RWPE2 (cell line): Measurements from ENCODE around the gene INTS14.

Experiments
- ATAC-seq: fragments of 200-7000 bp; cut with Tn5 transposase; 3 replicates; pipeline ENCODE4 v1.9.1; 2021; ENCODE audit warnings: low read depth
- DNase-seq: peaks from one replicate; pipeline ENCODE4 v3.0.0-alpha.2; 2020; ENCODE audit warnings: low spot score
- H3K27ac ChIP-seq: fragments of 450-650 bp; 2 replicates; pipeline ENCODE4 v1.5.1; 2017; ENCODE audit warnings: mild to moderate bottlenecking; ENCODE audit not compliant: poor library complexity, severe bottlenecking
- H3K27me3 ChIP-seq: fragments of 250-450 bp; sonication (Bioruptor Pico); 2 replicates; pipeline ENCODE4 v1.5.1; 2021; ENCODE audit warnings: mild to moderate bottlenecking, moderate library complexity; ENCODE audit not compliant: insufficient read depth, poor library complexity, severe bottlenecking
- H3K36me3 ChIP-seq: fragments of 250-450 bp; sonication (Bioruptor Pico); 2 replicates; pipeline ENCODE4 v1.5.1; 2020; ENCODE audit warnings: low read depth, mild to moderate bottlenecking, moderate library complexity
- H3K4me1 ChIP-seq: fragments of 250-450 bp; sonication (Bioruptor Pico); 2 replicates; pipeline ENCODE4 v1.5.1; 2021; ENCODE audit warnings: mild to moderate bottlenecking, moderate library complexity; ENCODE audit not compliant: insufficient read depth, poor library complexity, severe bottlenecking
- H3K4me3 ChIP-seq: fragments of 250-450 bp; sonication (Bioruptor Pico); 2 replicates; pipeline ENCODE4 v1.5.1; 2021; ENCODE audit warnings: mild to moderate bottlenecking, moderate library complexity; ENCODE audit not compliant: severe bottlenecking
- H3K9me3 ChIP-seq: fragments of 250-450 bp; sonication (Bioruptor Pico); 2 replicates; pipeline ENCODE4 v1.5.1; 2021; ENCODE audit warnings: mild to moderate bottlenecking, moderate library complexity; ENCODE audit not compliant: severe bottlenecking
- CTCF ChIP-seq: fragments of 450-650 bp; IDR thresholded peaks from one replicate; pipeline ENCODE4 v1.5.1; 2017; ENCODE audit warnings: mild to moderate bottlenecking, moderate library complexity; ENCODE audit not compliant: poor library complexity, severe bottlenecking

INTS14 gene

GRCh38 chr15:65633752-65634151 is 22.8 kb upstream of the INTS14 start:
- H3K4me3 ChIP-seq, result no peak overlapping the region
- no peaks in the 10 kb centered on the region for H3K36me3 ChIP-seq
- DNase-seq (no peak), ATAC-seq (no peak)
- no peaks in the 10 kb centered on the region for H3K9me3 ChIP-seq
- no peak overlapping the region for H3K27ac ChIP-seq
- no peaks in the 10 kb centered on the region for H3K27me3 ChIP-seq
- no peaks in the 10 kb centered on the region for H3K4me1 ChIP-seq
- no peak for TF ChIP-seq CTCF

- no peaks in the 10 kb centered on the region for H3K4me1 ChIP-seq
- H3K27me3 ChIP-seq, result no peaks in the 10 kb centered on the region
- no peak overlapping the region for H3K4me3 ChIP-seq
- ATAC-seq, result no peak
- H3K36me3 ChIP-seq, result no peaks in the 10 kb centered on the region
- no peak overlapping the region for H3K27ac ChIP-seq
- H3K9me3 ChIP-seq, result no peaks in the 10 kb centered on the region
- no peak for TF ChIP-seq CTCF
- no peak for DNase-seq
Observed at GRCh38 chr15:65632780-65633375, 21.9 kb upstream of the INTS14 start.

GRCh38 chr15:65631503-65631902 is 20.6 kb upstream of the INTS14 start:
- no peak for ATAC-seq
- H3K4me3 ChIP-seq, result no peak overlapping the region
- no peak for TF ChIP-seq CTCF
- no peak overlapping the region for H3K27ac ChIP-seq
- no peaks in the 10 kb centered on the region for H3K4me1 ChIP-seq
- H3K9me3 ChIP-seq, result no peaks in the 10 kb centered on the region
- no peak for DNase-seq
- no peaks in the 10 kb centered on the region for H3K36me3 ChIP-seq
- H3K27me3 ChIP-seq, result no peaks in the 10 kb centered on the region

- no peaks in the 10 kb centered on the region for H3K36me3 ChIP-seq
- no peaks in the 10 kb centered on the region for H3K27me3 ChIP-seq
- no peak overlapping the region for H3K27ac ChIP-seq
- no peak overlapping the region for H3K4me3 ChIP-seq
- no peak for TF ChIP-seq CTCF
- H3K9me3 ChIP-seq, result no peaks in the 10 kb centered on the region
- DNase-seq (no peak), ATAC-seq (no peak)
- H3K4me1 ChIP-seq, result no peaks in the 10 kb centered on the region
Observed at GRCh38 chr15:65630760-65631159, 19.8 kb upstream of the INTS14 start.

- Histone ChIP-seq H3K36me3 (no peaks in the 10 kb centered on the region), H3K27ac (no peak overlapping the region), H3K9me3 (no peaks in the 10 kb centered on the region), H3K27me3 (no peaks in the 10 kb centered on the region), H3K4me1 (no peaks in the 10 kb centered on the region), H3K4me3 (no peak overlapping the region)
- no peak for TF ChIP-seq CTCF
- DNase-seq (no peak), ATAC-seq (no peak)
Observed at GRCh38 chr15:65629548-65629947, 18.6 kb upstream of the INTS14 start.
